ENCODE data around the gene NRG4.
A peak's percentile ranks its signal among the peaks of the same experiment; 100 is the strongest.
"Not testable (repeated sequence)": the region's sequence is repeated elsewhere in the genome, so short reads cannot be mapped to it uniquely, and the experiment has no call there.

The NRG4 gene

DNA sequence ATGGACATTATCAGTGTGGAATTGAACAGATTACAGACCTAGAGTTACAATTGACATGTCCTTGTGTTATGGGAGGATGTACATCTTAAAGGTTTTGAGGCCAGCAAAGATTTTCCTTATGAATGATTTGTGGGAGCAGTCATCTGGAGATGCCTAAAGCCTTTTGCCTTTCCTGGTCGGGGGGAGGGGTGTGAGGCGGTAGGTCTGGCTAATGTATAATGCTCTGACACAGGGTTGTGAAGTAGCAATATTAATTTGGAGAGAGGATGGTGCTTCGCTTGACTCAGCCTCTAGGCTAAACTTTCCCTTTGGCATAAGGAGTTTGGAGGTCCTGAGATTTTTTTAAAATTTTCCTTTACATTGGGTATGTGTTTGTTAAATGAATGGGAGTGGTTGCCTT is 85.3 kb downstream of the NRG4 start:
- DNase-seq, result no peak

DNA sequence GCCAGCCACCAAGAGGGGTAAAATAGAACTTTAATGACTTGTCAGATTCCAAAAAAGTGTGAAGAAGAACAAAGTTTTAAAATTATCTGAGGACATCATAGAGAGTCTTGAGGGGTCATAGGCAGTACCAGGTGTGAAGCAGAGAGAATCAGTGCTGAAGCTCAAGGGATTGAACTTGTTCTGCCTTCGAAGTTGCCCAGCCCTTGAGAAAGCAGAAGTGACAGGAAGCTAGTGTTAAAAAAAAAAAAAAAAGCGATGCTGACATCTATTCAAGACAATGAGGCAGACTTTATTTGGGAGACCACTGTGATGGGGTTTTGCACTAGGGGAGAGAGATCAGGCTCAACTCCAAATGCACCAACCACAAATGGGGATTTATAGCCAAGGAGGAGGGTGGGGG is 86.8 kb downstream of the NRG4 start:
- DNase-seq, result no peak

DNA sequence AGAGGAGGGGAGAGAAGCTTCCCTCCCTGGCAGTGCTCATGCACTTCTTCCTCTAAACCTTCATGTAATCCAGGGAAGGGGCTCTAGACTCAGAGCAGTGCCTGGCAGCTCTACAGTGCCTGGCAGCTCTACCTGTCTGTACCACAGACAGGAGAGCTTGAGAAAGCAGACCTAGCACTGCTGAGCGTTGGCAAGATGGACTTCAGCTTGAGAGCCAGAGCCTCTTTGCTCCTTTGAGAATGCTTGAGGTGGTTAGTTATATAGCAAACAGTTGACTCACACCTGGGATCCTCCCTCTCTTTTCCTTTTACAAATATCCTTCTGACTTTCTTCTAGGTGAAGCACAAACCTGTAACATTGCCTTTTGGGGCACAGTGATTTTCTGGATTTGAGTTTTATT is 87.6 kb downstream of the NRG4 start:
- DNase-seq, result no peak

DNA sequence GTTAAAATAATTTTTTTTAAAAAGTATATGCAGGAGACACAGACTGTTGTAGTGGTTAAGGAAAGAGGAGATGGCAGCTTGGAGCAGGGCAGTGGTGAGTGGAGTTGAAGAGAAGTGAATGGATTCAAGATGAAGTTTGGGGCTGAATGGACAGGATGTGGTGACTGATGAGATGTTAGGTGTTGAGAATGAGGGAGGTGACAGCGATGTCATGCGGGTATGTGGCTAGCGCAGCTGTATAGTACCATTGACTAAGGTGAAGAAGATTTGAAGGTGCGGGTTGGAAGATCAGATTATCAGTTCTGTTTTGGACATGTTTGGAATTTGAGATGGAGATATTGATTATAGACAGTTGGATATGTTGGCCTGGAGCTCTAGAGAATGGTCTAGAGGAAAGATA is 88.5 kb downstream of the NRG4 start:
- DNase-seq, result no peak

DNA sequence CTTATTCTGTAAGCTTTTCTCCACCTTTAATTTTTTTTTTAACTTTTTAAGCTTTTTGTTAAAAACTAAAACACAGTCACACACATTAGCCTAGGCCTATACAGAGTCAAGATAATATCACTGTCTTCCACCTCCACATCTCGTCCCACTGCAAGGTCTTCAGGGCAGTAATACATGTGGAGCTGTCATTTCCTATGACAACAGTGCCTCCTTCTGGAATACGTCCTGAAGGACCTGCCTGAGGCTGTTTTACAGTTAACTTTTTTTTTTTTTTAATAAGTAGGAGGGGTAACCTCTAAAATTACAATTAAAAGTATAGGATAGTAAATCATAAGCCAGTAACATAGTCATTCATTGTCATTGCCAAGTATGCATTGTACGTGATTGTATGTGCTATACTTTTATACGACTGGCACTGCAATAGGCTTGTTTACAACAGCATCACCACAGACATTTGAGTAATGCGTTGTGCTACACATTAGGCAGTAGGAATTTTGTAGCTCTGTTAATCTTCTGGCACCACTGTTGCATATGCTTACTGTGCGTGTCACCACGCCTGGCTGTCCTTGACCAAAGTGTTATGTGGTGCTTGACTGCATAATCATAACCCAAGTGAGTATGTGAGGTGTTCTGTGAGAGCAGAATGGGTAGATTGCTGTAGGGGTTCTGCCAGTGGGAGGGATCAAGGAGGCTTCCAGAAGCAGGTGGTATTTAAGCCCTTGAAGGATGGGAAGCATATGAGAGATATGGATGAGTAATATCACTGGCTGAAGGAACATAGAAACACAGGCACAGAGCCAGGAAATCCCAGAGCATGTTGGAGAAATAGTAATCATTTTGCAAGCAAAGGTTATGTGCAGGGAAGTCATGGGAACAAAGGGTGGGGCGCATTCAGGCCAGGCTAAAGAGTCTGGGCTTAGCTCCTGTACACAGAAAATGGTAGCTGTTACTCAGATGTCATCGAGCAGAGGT is 90.2 kb downstream of the NRG4 start:
- DNase-seq, result no peak

DNA sequence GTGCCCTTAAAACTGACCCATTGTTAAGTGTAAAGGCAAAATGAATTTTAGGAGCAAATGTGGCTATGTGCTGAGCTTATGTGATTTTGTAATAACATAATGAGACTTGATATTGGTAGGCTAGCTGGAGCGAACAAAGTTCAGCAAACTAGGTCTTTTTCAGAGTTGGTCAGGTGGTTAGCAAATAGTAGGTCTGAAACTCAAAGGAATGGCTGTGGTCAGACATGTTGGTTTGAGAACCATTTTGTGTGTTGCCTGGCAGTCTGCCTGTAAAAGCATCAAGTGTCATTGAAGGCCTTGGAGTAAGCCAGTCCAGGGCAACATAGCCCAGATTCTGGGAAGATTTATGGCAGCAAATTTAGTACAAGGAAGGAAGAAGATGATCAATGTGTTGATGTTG is 92.1 kb downstream of the NRG4 start:
- no peak for DNase-seq

DNA sequence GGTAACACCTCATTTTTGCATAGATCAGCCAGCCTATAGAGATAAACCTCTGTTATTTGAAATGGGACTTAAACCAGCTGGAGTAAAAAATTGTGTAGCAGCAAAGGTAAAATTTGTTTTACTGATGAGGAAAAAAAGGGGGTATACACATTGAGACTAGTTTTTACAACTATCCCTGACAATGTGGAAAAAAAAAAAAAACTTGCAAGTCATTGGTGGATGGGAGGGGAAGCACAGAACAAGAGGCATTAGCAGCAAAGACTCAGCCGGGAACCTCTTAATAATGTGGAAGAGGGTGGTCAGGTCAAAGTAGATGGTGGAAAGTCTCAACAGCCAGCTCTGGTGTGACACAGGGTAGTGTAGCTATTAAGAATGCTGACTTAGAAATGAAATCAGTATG is 94.1 kb downstream of the NRG4 start:
- no peak for DNase-seq

DNA sequence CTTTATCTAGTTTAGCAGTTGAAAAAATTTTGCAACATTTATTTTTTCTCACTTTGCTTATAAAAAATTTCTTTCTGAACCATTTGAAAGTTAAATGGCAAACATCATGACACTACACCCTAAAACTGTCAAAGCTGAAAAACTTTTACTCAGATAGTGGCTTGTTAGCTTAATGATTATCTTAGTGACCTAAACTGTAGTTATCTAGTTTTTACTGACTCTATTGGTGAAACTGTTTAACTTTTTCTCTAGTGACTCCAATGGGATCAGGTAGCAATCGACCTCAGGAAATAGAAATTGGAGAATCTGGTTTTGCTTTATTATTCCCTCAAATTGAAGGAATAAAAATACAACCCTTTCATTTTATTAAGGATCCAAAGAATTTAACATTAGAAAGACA is 95.2 kb downstream of the NRG4 start:
- no peak for DNase-seq

DNA sequence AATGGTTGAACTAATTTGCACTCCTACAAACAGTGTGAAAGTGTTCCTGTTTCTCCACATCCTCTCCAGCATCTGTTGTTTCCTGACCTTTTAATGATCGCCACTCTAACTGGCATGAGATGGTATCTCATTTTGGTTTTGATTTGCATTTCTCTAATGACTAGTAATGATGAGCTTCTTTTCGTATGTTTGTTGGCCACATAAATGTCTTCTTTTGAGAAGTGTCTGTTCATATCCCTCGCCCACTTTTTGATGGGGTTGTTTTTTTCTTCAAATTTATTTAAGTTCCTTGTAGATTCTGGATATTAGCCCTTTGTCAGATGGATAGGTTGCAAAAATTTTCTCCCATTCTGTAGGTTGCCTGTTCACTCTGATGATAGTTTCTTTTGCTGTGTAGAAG is 101.9 kb downstream of the NRG4 start:
- not testable (repeated sequence) for DNase-seq

DNA sequence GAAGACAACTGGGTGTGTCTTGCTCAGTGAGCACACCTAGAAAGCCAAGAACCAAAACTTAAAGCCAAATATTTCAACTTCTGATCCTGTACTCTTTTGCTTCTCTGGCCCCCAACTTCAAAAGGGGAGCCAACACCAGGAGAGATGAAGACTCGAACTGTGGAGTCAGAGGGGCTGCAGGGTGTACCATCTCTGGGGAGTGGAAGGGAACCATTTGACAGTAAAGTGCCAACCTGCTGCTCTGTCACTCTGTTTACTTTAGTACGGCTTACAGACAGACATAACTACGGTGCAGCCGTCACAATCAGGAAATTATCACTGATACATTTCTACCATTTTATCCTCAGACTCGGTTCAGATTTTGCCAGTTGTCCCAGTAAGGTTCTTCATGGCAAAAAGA is 107.0 kb downstream of the NRG4 start:
- no peak for DNase-seq

DNA sequence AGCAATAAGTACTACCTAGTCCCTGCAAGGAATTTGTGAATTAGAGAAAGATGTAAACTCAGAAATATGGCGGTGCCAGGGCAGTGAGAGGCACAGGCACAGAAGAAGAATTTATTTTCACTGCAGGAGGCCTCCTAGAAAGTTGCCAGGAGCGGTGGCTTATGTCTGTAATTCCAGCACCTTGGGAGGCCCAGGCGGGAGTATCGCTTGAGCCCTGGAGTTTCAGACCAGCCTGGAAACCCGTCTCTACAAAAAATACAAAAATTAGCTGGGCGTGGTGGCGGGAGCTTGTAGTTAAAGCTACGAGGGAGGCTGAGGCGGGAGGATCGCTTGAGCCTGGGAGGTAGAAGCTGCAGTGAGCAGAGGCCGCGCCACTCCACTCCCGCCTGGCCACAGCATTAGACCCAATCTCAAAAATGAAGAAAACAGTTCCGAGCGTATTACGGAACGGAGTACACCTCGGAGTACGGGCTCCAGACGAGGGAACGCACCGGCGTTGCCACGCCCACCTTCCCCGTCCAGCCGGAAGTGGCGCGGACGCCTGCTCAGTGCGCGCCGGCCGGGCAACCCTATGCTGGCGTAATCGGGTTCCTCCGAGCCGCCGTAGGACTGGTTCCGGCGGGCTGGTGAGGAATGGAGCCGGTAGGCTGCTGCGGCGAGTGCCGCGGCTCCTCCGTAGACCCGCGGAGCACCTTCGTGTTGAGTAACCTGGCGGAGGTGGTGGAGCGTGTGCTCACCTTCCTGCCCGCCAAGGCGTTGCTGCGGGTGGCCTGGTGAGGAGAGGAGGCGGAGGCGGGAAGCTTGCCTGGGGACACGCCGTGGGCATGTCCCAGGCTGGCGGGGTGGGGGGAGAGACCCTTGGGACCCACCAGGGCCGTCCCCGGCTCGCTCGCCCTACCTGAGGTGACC is 108.6 kb downstream of the NRG4 start, which contains the start of gene FBXO22:
Gene FBXO22, plus strand, starts transcription at position 548 of the 909 bp plus-strand sequence. Its CDS starts 86 bp downstream, at position 634.
- peak; percentile 93 for DNase-seq

DNA sequence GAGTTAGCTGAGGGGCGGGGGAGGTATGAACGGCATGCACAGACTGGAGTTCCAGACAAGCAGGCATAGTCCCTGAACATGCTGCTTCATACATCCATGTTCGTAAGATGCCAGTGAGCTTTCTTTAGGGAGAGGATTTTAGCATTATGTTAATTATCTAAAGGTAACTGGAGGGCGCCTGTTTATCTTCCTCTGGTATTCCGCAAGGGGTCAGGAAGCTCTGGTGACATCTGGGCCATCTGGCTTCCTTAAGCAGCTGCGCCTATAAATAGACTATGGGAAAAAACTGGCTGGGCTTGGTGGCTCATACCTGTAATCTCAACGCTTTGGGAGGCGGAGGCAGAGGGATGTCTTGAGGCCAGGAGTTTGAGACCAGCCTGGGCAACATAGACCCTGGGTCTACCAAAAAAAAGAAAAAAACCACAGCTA is 110.1 kb downstream of the NRG4 start:
- DNase-seq, result no peak

DNA sequence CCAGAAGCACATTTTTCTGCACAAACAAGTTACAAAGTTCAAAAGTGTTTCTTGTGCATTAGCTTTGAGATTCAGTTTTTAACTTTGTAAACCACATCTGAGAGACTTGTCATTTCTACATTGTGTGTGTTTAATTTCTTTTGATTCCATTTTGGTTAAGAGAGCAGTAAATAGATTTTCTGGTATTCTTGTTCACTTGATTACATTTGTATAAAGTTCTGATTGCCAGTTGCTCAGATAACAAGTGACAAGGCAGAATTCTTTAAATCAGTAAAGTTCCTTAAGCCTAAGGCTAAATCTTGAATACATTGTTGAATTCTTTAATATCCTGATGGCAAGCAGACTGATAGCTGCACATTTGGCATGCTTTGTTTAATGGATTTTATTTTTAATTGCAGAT is 111.6 kb downstream of the NRG4 start:
- no peak for DNase-seq

DNA sequence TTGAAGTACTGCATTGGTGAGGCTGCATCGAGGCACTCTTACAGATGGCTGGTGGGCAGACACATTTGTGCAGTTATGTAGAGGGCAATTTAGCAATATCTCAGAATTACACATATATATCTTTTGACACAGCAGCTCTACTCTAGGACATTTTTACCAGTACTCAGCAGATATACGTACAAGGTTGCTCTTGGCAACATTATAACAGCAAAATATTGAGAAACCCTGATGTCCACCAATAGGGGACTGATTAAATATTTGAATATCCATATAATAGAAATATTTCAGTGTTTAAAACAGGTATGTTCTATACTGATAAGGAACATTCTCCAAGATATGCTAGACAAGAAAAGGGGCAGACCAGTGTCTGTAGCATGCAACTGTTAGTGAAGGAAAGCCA is 116.5 kb downstream of the NRG4 start:
- no peak for DNase-seq

DNA sequence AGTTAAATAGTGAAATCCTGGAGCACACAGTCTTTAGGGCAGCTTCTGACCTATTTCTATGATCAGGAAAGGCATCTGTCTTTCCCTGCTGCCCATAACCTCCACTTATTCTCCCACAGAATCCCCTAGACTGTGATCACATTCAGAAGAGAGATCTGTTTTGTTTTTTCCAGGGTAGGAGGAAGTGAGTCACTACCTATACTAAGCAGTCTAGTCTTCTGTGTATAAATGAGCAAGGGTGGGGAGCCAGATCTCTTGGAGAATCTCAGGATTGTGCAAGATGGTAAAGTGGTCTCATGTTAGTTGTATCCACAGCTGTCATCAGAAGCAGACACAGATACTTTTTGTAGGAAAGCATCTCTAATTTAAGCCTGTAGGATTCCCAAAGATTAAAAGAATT is 120.3 kb downstream of the NRG4 start:
- DNase-seq, result no peak

Data from right kidney (tissue), 1 donor.